MG63 (cell line): ENCODE measurements around the gene DAAM1. TPM values are rescaled to one million over a fixed set of nuclear protein-coding genes. Genes with fewer than 3 reads are reported as not detected.

Experiments
- DNase-seq: peaks from one replicate; pipeline ENCODE4 v3.0.0-alpha.2; 2020
- H3K27me3 ChIP-seq: fragments of 250-450 bp; sonication (Bioruptor Pico); 2 replicates; pipeline ENCODE4 v1.5.1; 2020; ENCODE audit warnings: mild to moderate bottlenecking, moderate library complexity
- H3K36me3 ChIP-seq: fragments of 250-450 bp; sonication (Bioruptor Pico); 2 replicates; pipeline ENCODE4 v1.5.1; 2020; ENCODE audit warnings: mild to moderate bottlenecking, moderate library complexity
- H3K4me3 ChIP-seq: fragments of 250-450 bp; sonication (Bioruptor Pico); 2 replicates; pipeline ENCODE4 v1.5.1; 2020; ENCODE audit warnings: mild to moderate bottlenecking, moderate library complexity
- H3K9me3 ChIP-seq: fragments of 250-450 bp; sonication (Bioruptor Pico); 2 replicates; pipeline ENCODE4 v1.5.1; 2020; ENCODE audit warnings: mild to moderate bottlenecking, moderate library complexity
- total RNA-seq: library from RNA; depleted of rRNA; stranded (reverse); fragments of >200 nt; shearing (Covaris generic); gene quantifications from 2 replicates; pipeline ENCODE4 v1.2.3, GENCODE V29; 2014; ENCODE audit warnings: low replicate concordance

The DAAM1 gene
- total RNA-seq, 1 experiment from 2014 or later: 5.2 TPM

GRCh38 chr14:59207506-59207933 is 19.1 kb downstream of the DAAM1 start:
- Histone ChIP-seq H3K27me3 (no peaks in the 10 kb centered on the region), H3K4me3 (no peak overlapping the region), H3K36me3 (no peaks in the 10 kb centered on the region), H3K9me3 (no peaks in the 10 kb centered on the region)
- DNase-seq: no peak

- Histone ChIP-seq H3K27me3 (no peaks in the 10 kb centered on the region), H3K36me3 (no peaks in the 10 kb centered on the region), H3K9me3 (no peaks in the 10 kb centered on the region), H3K4me3 (no peak overlapping the region)
- peak; percentile 12 for DNase-seq
Measured at GRCh38 chr14:59208224-59208814, 19.9 kb downstream of the DAAM1 start.

- Histone ChIP-seq H3K27me3 (no peaks in the 10 kb centered on the region), H3K9me3 (no peaks in the 10 kb centered on the region), H3K36me3 (no peaks in the 10 kb centered on the region), H3K4me3 (no peak overlapping the region)
- DNase-seq: no peak
Measured at GRCh38 chr14:59208954-59209353, 20.5 kb downstream of the DAAM1 start.

GRCh38 chr14:59210621-59211020 is 22.2 kb downstream of the DAAM1 start:
- no peaks in the 10 kb centered on the region for H3K27me3 ChIP-seq
- H3K36me3 ChIP-seq: no peaks in the 10 kb centered on the region
- no peaks in the 10 kb centered on the region for H3K9me3 ChIP-seq
- H3K4me3 ChIP-seq: no peak overlapping the region
- no peak for DNase-seq

- Histone ChIP-seq H3K9me3 (no peaks in the 10 kb centered on the region), H3K36me3 (no peaks in the 10 kb centered on the region), H3K4me3 (no peak overlapping the region), H3K27me3 (no peaks in the 10 kb centered on the region)
- no peak for DNase-seq
Measured at GRCh38 chr14:59213368-59214315, 25.2 kb downstream of the DAAM1 start.

- Histone ChIP-seq H3K4me3 (no peak overlapping the region), H3K9me3 (no peaks in the 10 kb centered on the region), H3K36me3 (no peaks in the 10 kb centered on the region), H3K27me3 (no peaks in the 10 kb centered on the region)
- DNase-seq: no peak
Measured at GRCh38 chr14:59214702-59215302, 26.3 kb downstream of the DAAM1 start.

- no peaks in the 10 kb centered on the region for H3K9me3 ChIP-seq
- no peak overlapping the region for H3K4me3 ChIP-seq
- no peaks in the 10 kb centered on the region for H3K36me3 ChIP-seq
- no peaks in the 10 kb centered on the region for H3K27me3 ChIP-seq
- DNase-seq: peak; percentile 72
Measured at GRCh38 chr14:59215322-59215721, 26.9 kb downstream of the DAAM1 start.

GRCh38 chr14:59215757-59216156 is 27.3 kb downstream of the DAAM1 start:
- H3K36me3 ChIP-seq: no peaks in the 10 kb centered on the region
- no peak overlapping the region for H3K4me3 ChIP-seq
- no peak for DNase-seq
- H3K9me3 ChIP-seq: no peaks in the 10 kb centered on the region
- H3K27me3 ChIP-seq: no peaks in the 10 kb centered on the region

GRCh38 chr14:59217011-59217410 is 28.5 kb downstream of the DAAM1 start:
- H3K9me3 ChIP-seq: no peaks in the 10 kb centered on the region
- no peak overlapping the region for H3K4me3 ChIP-seq
- DNase-seq: no peak
- no peaks in the 10 kb centered on the region for H3K36me3 ChIP-seq
- no peaks in the 10 kb centered on the region for H3K27me3 ChIP-seq

- Histone ChIP-seq H3K9me3 (no peaks in the 10 kb centered on the region), H3K36me3 (no peaks in the 10 kb centered on the region), H3K4me3 (no peak overlapping the region), H3K27me3 (no peaks in the 10 kb centered on the region)
- DNase-seq: no peak
Measured at GRCh38 chr14:59221568-59221967, 33.1 kb downstream of the DAAM1 start.

GRCh38 chr14:59224341-59224740 is 35.9 kb downstream of the DAAM1 start:
- H3K4me3 ChIP-seq: no peak overlapping the region
- no peak for DNase-seq
- no peaks in the 10 kb centered on the region for H3K9me3 ChIP-seq
- H3K27me3 ChIP-seq: no peaks in the 10 kb centered on the region
- no peaks in the 10 kb centered on the region for H3K36me3 ChIP-seq

GRCh38 chr14:59225281-59225680 is 36.8 kb downstream of the DAAM1 start:
- H3K4me3 ChIP-seq: no peak overlapping the region
- DNase-seq: no peak
- no peaks in the 10 kb centered on the region for H3K36me3 ChIP-seq

GRCh38 chr14:59228421-59228820 is 40.0 kb downstream of the DAAM1 start:
- DNase-seq: no peak
- H3K27me3 ChIP-seq: no peaks in the 10 kb centered on the region
- no peaks in the 10 kb centered on the region for H3K36me3 ChIP-seq
- H3K9me3 ChIP-seq: no peaks in the 10 kb centered on the region
- no peak overlapping the region for H3K4me3 ChIP-seq

More at GRCh38 chr14:59225281-59225680, 36.8 kb downstream of the DAAM1 start:
- Histone ChIP-seq H3K27me3 (no peaks in the 10 kb centered on the region), H3K9me3 (no peaks in the 10 kb centered on the region)

- DNase-seq: no peak
- H3K27me3 ChIP-seq: no peaks in the 10 kb centered on the region
Measured at GRCh38 chr14:59229653-59230406, 41.4 kb downstream of the DAAM1 start.

GRCh38 chr14:59236195-59236594 is 47.7 kb downstream of the DAAM1 start:
- Histone ChIP-seq H3K36me3 (no peaks in the 10 kb centered on the region), H3K9me3 (no peaks in the 10 kb centered on the region), H3K27me3 (no peaks in the 10 kb centered on the region), H3K4me3 (no peak overlapping the region)
- no peak for DNase-seq

More at GRCh38 chr14:59229653-59230406, 41.4 kb downstream of the DAAM1 start:
- Histone ChIP-seq H3K9me3 (no peaks in the 10 kb centered on the region), H3K36me3 (no peaks in the 10 kb centered on the region), H3K4me3 (no peak overlapping the region)

- Histone ChIP-seq H3K36me3 (no peaks in the 10 kb centered on the region), H3K4me3 (no peak overlapping the region), H3K9me3 (no peaks in the 10 kb centered on the region), H3K27me3 (no peaks in the 10 kb centered on the region)
- no peak for DNase-seq
Measured at GRCh38 chr14:59238216-59238615, 49.7 kb downstream of the DAAM1 start.

- Histone ChIP-seq H3K27me3 (no peaks in the 10 kb centered on the region), H3K9me3 (no peaks in the 10 kb centered on the region), H3K4me3 (no peak overlapping the region), H3K36me3 (no peaks in the 10 kb centered on the region)
- DNase-seq: no peak
Measured at GRCh38 chr14:59239022-59239421, 50.6 kb downstream of the DAAM1 start.
